ENCODE results near the gene RAC2.

The RAC2 gene

GRCh38 chr22:37176464-37177061, 67.5 kb downstream of the RAC2 start:
- no peak for DNase-seq (ENCODE audit: low spot score)

- no peak for DNase-seq (ENCODE audit: low spot score)
Observed at GRCh38 chr22:37175414-37176281, 68.4 kb downstream of the RAC2 start.
